ENCODE measurements around the gene FAM200A. TPM values are rescaled to one million over a fixed set of nuclear protein-coding genes. Genes with fewer than 3 reads are reported as not detected.

Gene FAM200A
- total and polyA plus RNA-seq, 2 of the 13 experiments (the other 11 are each of a cell fraction or from before 2014, with no cell fraction given): 4.7 to 6.3 TPM

DNA sequence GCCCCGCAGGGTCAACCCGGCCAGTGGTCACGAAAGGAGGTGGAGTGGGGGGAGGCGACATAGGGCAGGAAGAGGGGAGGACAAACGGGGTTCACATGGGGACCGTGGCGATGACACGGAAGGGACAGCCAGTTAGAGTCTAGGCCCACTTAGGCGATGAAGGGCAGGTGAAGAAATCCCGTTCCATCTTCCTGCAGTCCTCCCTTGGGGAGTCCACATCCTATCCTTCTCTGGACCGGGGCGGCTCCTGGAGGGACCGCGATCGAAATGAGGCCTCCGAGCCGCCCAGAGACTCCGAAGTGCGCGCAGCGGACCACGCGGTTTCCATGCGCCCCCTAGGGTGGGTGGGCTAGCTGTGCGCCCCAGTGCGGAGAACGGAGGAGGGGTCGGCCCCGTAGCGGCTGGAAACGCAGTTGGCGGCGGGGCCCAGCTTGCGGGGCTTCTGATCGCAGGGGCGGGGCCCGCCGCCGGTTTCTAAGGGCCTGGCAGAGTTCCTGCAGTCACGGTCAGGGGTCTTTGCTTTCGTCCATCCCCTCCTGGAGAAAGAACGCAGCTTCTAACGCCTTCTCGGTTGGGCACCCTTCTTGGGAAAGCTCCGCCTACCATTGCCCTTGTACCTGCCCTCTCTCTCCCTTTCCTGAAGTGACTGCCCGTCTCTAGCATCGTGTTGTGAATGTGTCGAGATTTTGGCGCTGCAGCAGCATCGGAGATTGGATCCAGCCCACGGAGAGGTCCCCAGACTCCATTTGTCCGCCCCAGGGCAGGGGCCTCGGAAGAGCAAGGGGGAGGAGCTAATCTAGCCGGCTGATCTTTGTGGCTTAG lies 28.3 kb upstream of the FAM200A start (continued):
- TF ChIP-seq ZHX1 (CRISPR knock-in tag; IDR thresholded peaks at IDR 0.05; ENCODE audit: low read depth): peak; percentile 41; the same call in 1 of the 2 replicates
- TF ChIP-seq TFDP2 (CRISPR knock-in tag; IDR thresholded peaks at IDR 0.05): no peak
- TF ChIP-seq TBX2 (CRISPR knock-in tag; IDR thresholded peaks at IDR 0.05; ENCODE audit: borderline replicate concordance): peak; percentile 15; the same call in 1 of the 2 replicates
- TF ChIP-seq ZNF263 (CRISPR knock-in tag; IDR thresholded peaks at IDR 0.05): peak; percentile 69
- peak; percentile 34 for TF ChIP-seq ZFX (CRISPR knock-in tag; IDR thresholded peaks at IDR 0.05; ENCODE audit: low read depth)
- no peak for TF ChIP-seq ZSCAN9 (CRISPR knock-in tag; IDR thresholded peaks at IDR 0.05; ENCODE audit: borderline replicate concordance)
- TF ChIP-seq, protein P1, sequence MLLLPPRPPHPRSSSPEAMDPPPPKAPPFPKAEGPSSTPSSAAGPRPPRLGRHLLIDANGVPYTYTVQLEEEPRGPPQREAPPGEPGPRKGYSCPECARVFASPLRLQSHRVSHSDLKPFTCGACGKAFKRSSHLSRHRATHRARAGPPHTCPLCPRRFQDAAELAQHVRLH (CRISPR knock-in tag; IDR thresholded peaks at IDR 0.05; ENCODE audit: borderline replicate concordance, low read depth): no peak
- TF ChIP-seq POGK (CRISPR knock-in tag; conservative IDR thresholded peaks at IDR 0.05): 0 out of 2 replicates have a peak, but pooled peaks have one; percentile 27
- TF ChIP-seq, protein P2, sequence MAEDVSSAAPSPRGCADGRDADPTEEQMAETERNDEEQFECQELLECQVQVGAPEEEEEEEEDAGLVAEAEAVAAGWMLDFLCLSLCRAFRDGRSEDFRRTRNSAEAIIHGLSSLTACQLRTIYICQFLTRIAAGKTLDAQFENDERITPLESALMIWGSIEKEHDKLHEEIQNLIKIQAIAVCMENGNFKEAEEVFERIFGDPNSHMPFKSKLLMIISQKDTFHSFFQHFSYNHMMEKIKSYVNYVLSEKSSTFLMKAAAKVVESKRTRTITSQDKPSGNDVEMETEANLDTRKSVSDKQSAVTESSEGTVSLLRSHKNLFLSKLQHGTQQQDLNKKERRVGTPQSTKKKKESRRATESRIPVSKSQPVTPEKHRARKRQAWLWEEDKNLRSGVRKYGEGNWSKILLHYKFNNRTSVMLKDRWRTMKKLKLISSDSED (CRISPR knock-in tag; IDR thresholded peaks at IDR 0.05): no peak
- TF ChIP-seq, protein P3, sequence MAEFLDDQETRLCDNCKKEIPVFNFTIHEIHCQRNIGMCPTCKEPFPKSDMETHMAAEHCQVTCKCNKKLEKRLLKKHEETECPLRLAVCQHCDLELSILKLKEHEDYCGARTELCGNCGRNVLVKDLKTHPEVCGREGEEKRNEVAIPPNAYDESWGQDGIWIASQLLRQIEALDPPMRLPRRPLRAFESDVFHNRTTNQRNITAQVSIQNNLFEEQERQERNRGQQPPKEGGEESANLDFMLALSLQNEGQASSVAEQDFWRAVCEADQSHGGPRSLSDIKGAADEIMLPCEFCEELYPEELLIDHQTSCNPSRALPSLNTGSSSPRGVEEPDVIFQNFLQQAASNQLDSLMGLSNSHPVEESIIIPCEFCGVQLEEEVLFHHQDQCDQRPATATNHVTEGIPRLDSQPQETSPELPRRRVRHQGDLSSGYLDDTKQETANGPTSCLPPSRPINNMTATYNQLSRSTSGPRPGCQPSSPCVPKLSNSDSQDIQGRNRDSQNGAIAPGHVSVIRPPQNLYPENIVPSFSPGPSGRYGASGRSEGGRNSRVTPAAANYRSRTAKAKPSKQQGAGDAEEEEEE (CRISPR knock-in tag; IDR thresholded peaks at IDR 0.05; ENCODE audit: borderline replicate concordance): no peak
- TF ChIP-seq ZNF329 (CRISPR knock-in tag; IDR thresholded peaks at IDR 0.05; ENCODE audit: low read depth): no peak
- no peak for TF ChIP-seq PHF21A (CRISPR knock-in tag; IDR thresholded peaks at IDR 0.05)
- peak; percentile 35; the same call in 1 of the 2 replicates for TF ChIP-seq SALL1 (CRISPR knock-in tag; IDR thresholded peaks at IDR 0.05)
- no peak for TF ChIP-seq ZGPAT (CRISPR knock-in tag; IDR thresholded peaks at IDR 0.05)
- TF ChIP-seq GZF1 (CRISPR knock-in tag; IDR thresholded peaks at IDR 0.05): no peak

Measured in HepG2 (cell line).